GM21576 (cell line): ENCODE measurements around the gene TMEM87B.
"Not testable (repeated sequence)": the region's sequence is repeated elsewhere in the genome, so short reads cannot be mapped to it uniquely, and the experiment has no call there.

Experiments
- ATAC-seq: cut with Tn5 transposase; IDR thresholded peaks from one replicate; pipeline ENCODE4 v1.9.1; 2021; ENCODE audit warnings: mild to moderate bottlenecking, moderate library complexity; ENCODE audit not compliant: unreplicated experiment

TMEM87B gene

GRCh38 chr2:112065486-112065885, 10.4 kb downstream of the TMEM87B start:
- no peak for ATAC-seq

- no peak for ATAC-seq
Observed at GRCh38 chr2:112065966-112066365, 10.9 kb downstream of the TMEM87B start.

- not testable (repeated sequence) for ATAC-seq
Observed at GRCh38 chr2:112069794-112070193, 14.7 kb downstream of the TMEM87B start.

- no peak for ATAC-seq
Observed at GRCh38 chr2:112073875-112074274, 18.8 kb downstream of the TMEM87B start.

- no peak for ATAC-seq
Observed at GRCh38 chr2:112074506-112074905, 19.4 kb downstream of the TMEM87B start.

GRCh38 chr2:112075490-112076260, 20.6 kb downstream of the TMEM87B start:
- ATAC-seq, result no peak

- ATAC-seq, result no peak
Observed at GRCh38 chr2:112077814-112078213, 22.7 kb downstream of the TMEM87B start.

- no peak for ATAC-seq
Observed at GRCh38 chr2:112081262-112081661, 26.2 kb downstream of the TMEM87B start.

- ATAC-seq, result no peak
Observed at GRCh38 chr2:112084689-112085374, 29.8 kb downstream of the TMEM87B start.

GRCh38 chr2:112085375-112085730, 30.3 kb downstream of the TMEM87B start:
- no peak for ATAC-seq

- ATAC-seq, result no peak
Observed at GRCh38 chr2:112085916-112086669, 31.0 kb downstream of the TMEM87B start.

GRCh38 chr2:112087346-112088020, 32.4 kb downstream of the TMEM87B start:
- no peak for ATAC-seq

- ATAC-seq, result no peak
Observed at GRCh38 chr2:112089375-112089774, 34.3 kb downstream of the TMEM87B start.

- ATAC-seq, result no peak
Observed at GRCh38 chr2:112092286-112093041, 37.4 kb downstream of the TMEM87B start.

GRCh38 chr2:112093216-112093615, 38.1 kb downstream of the TMEM87B start:
- no peak for ATAC-seq

GRCh38 chr2:112095681-112096080, 40.6 kb downstream of the TMEM87B start:
- no peak for ATAC-seq

- no peak for ATAC-seq
Observed at GRCh38 chr2:112096098-112096497, 41.0 kb downstream of the TMEM87B start.

GRCh38 chr2:112108178-112108832, 53.2 kb downstream of the TMEM87B start:
- no peak for ATAC-seq

GRCh38 chr2:112109278-112109677, 54.2 kb downstream of the TMEM87B start:
- ATAC-seq, result no peak

- no peak for ATAC-seq
Observed at GRCh38 chr2:112110966-112111365, 55.9 kb downstream of the TMEM87B start.
